Measurements from ENCODE around the gene PCDHGA5.
"Not testable (repeated sequence)": the region's sequence is repeated elsewhere in the genome, so short reads cannot be mapped to it uniquely, and the experiment has no call there.

The PCDHGA5 gene

GRCh38 chr5:141402553-141403243 is 38.7 kb downstream of the PCDHGA5 start, which contains the start of gene PCDHGA9:
Gene PCDHGA9 (plus strand): TSS chr5:141402778. CDS start chr5:141402953, 175 bp downstream.
- no peaks in the 10 kb centered on the region for H3K9me2 ChIP-seq (replicated peaks; ENCODE audit: control insufficient read depth, low read length)
- no peaks in the 10 kb centered on the region for H4K20me1 ChIP-seq (ENCODE audit: control insufficient read depth, insufficient read depth, low read depth, low read length)
- H3F3A ChIP-seq (ENCODE audit: control insufficient read depth, insufficient read depth), result no peaks in the 10 kb centered on the region; the same call in 1 of the 2 replicates
- H3K27ac ChIP-seq (ENCODE audit: low read depth, low read length), result no peak within 1 kb of the TSS
- peaks cover 16% of the 10 kb centered on the region for H3K79me2 ChIP-seq (ENCODE audit: control insufficient read depth, low read length)
- peaks cover 40% of the 10 kb centered on the region for H3K36me3 ChIP-seq (ENCODE audit: control insufficient read depth, low read length)
- H3K27me3 ChIP-seq (ENCODE audit: control insufficient read depth, low read length), result no peaks in the 10 kb centered on the region
- no peak within 1 kb of the TSS for H3K4me3 ChIP-seq (ENCODE audit: low read length)
- H3K9me3 ChIP-seq (ENCODE audit: control insufficient read depth, insufficient read depth, low read length), result peaks cover 33% of the 10 kb centered on the region
- TF ChIP-seq, protein P1, sequence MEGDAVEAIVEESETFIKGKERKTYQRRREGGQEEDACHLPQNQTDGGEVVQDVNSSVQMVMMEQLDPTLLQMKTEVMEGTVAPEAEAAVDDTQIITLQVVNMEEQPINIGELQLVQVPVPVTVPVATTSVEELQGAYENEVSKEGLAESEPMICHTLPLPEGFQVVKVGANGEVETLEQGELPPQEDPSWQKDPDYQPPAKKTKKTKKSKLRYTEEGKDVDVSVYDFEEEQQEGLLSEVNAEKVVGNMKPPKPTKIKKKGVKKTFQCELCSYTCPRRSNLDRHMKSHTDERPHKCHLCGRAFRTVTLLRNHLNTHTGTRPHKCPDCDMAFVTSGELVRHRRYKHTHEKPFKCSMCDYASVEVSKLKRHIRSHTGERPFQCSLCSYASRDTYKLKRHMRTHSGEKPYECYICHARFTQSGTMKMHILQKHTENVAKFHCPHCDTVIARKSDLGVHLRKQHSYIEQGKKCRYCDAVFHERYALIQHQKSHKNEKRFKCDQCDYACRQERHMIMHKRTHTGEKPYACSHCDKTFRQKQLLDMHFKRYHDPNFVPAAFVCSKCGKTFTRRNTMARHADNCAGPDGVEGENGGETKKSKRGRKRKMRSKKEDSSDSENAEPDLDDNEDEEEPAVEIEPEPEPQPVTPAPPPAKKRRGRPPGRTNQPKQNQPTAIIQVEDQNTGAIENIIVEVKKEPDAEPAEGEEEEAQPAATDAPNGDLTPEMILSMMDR (IDR thresholded peaks at IDR 0.05; ENCODE audit: low read depth, low read length, poor library complexity, severe bottlenecking), result peak; percentile 45
- TF ChIP-seq EZH2phosphoT487 (IDR thresholded peaks at IDR 0.05; ENCODE audit: borderline replicate concordance, low read length), result no peak
- H3K4me2 ChIP-seq (ENCODE audit: low read length), result no peak within 1 kb of the TSS
- H3K4me1 ChIP-seq (ENCODE audit: control insufficient read depth, low read length), result no peaks in the 10 kb centered on the region

DNA sequence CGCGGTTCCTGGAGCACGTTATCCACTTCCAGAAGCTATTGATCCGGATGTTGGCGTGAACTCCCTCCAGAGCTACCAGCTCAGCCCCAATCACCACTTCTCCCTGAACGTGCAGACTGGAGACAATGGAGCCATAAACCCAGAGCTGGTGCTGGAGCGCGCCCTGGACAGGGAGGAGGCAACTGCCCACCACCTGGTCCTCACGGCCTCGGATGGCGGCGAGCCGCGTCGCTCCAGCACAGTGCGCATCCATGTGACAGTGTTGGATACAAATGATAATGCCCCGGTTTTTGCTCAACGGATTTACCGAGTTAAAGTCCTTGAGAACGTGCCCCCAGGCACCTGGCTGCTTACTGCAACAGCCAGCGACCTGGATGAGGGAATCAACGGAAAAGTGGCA is 39.4 kb downstream of the PCDHGA5 start:
- Histone ChIP-seq H4K20me1 (ENCODE audit: control insufficient read depth, insufficient read depth, low read depth, low read length) (no peaks in the 10 kb centered on the region), H3K4me3 (ENCODE audit: low read length) (no peak overlapping the region), H3F3A (ENCODE audit: control insufficient read depth, insufficient read depth) (no peaks in the 10 kb centered on the region; the same call in 1 of the 2 replicates), H3K9me3 (ENCODE audit: control insufficient read depth, insufficient read depth, low read length) (peaks cover 33% of the 10 kb centered on the region), H3K4me1 (ENCODE audit: control insufficient read depth, low read length) (no peaks in the 10 kb centered on the region), H3K36me3 (ENCODE audit: control insufficient read depth, low read length) (peaks cover 40% of the 10 kb centered on the region), H3K79me2 (ENCODE audit: control insufficient read depth, low read length) (peaks cover 16% of the 10 kb centered on the region), H3K27ac (ENCODE audit: low read depth, low read length) (no peak overlapping the region), H3K27me3 (ENCODE audit: control insufficient read depth, low read length) (no peaks in the 10 kb centered on the region), H3K4me2 (ENCODE audit: low read length) (no peak overlapping the region), H3K9me2 (replicated peaks; ENCODE audit: control insufficient read depth, low read length) (no peaks in the 10 kb centered on the region)
- no peak for TF ChIP-seq EZH2phosphoT487 (IDR thresholded peaks at IDR 0.05; ENCODE audit: borderline replicate concordance, low read length)
- TF ChIP-seq, protein P1 (IDR thresholded peaks at IDR 0.05; ENCODE audit: low read depth, low read length, poor library complexity, severe bottlenecking), result no peak

- H3K27me3 ChIP-seq (ENCODE audit: control insufficient read depth, low read length); H3K4me1 ChIP-seq (ENCODE audit: control insufficient read depth, low read length); H3K36me3 ChIP-seq (ENCODE audit: control insufficient read depth, low read length); H3K79me2 ChIP-seq (ENCODE audit: control insufficient read depth, low read length); H3K9me2 ChIP-seq (replicated peaks; ENCODE audit: control insufficient read depth, low read length); H3K4me3 ChIP-seq (ENCODE audit: low read length); H3K9me3 ChIP-seq (ENCODE audit: control insufficient read depth, insufficient read depth, low read length); H3F3A ChIP-seq (ENCODE audit: control insufficient read depth, insufficient read depth); H4K20me1 ChIP-seq (ENCODE audit: control insufficient read depth, insufficient read depth, low read depth, low read length); H3K27ac ChIP-seq (ENCODE audit: low read depth, low read length); H3K4me2 ChIP-seq (ENCODE audit: low read length): not testable (repeated sequence)
Observed at GRCh38 chr5:141407790-141408505, 44.0 kb downstream of the PCDHGA5 start, which contains the start of gene PCDHGB6. Gene PCDHGB6 (plus strand): TSS chr5:141408021. CDS start chr5:141408203, 182 bp downstream.

Data from DOHH2 (cell line).